OCI-LY7 (cell line): ENCODE results near the gene MAP4K2. TPM values are rescaled to one million over a fixed set of nuclear protein-coding genes. Genes with fewer than 3 reads are reported as not detected.

Experiments
- BruUV-seq: library from RNA; stranded (reverse); fragments of 400-500 nt; replicated peaks from 2 replicates; lab custom pipeline; 2021; lab: Mats Ljungman, UMichigan
- CTCF ChIA-PET: fragments of 300-600 bp; sonication (Branson Sonifier 250); formaldehyde crosslinking; loops from one replicate; lab custom pipeline; 2022; ENCODE audit warnings: antibody characterized with exemption; ENCODE audit not compliant: unreplicated experiment; lab: Charles Lee
- POLR2A ChIA-PET: fragments of 300-600 bp; sonication (Branson Sonifier 250); formaldehyde crosslinking; loops from one replicate; lab custom pipeline; 2022; ENCODE audit warnings: antibody characterized with exemption; lab: Charles Lee
- DNase-seq: peaks from one replicate; pipeline ENCODE4 v3.0.0-alpha.2; 2015; ENCODE audit warnings: low spot score
- H2AFZ ChIP-seq: fragments of 200-600 bp; sonication (generic), shearing (Covaris generic); 2 replicates; pipeline ENCODE4 v1.6.1; 2014; ENCODE audit warnings: mild to moderate bottlenecking, antibody characterized with exemption, low read length, moderate library complexity
- H3K27ac ChIP-seq: fragments of 200-600 bp; sonication (generic); 2 replicates; pipeline ENCODE4 v1.5.1; 2014; ENCODE audit warnings: mixed run types, low read depth, mild to moderate bottlenecking, moderate library complexity, low read length, inconsistent platforms; ENCODE audit not compliant: poor library complexity, severe bottlenecking
- H3K36me3 ChIP-seq: fragments of 200-600 bp; sonication (generic); 2 replicates; pipeline ENCODE4 v1.6.1; 2014; ENCODE audit warnings: mild to moderate bottlenecking, antibody characterized with exemption, low read length, moderate library complexity, mixed read lengths; ENCODE audit not compliant: insufficient read depth
- H3K4me1 ChIP-seq: fragments of 200-600 bp; sonication (generic); 2 replicates; pipeline ENCODE4 v1.5.1; 2014; ENCODE audit warnings: mild to moderate bottlenecking, low read length; ENCODE audit not compliant: insufficient read depth, poor library complexity, severe bottlenecking
- H3K4me2 ChIP-seq: fragments of 200-600 bp; sonication (generic); 2 replicates; pipeline ENCODE4 v1.6.1; 2014; ENCODE audit warnings: mild to moderate bottlenecking, low read length
- H3K4me3 ChIP-seq: fragments of 200-600 bp; sonication (generic); 2 replicates; pipeline ENCODE4 v1.5.1; 2014; ENCODE audit warnings: mild to moderate bottlenecking, low read depth, low read length; ENCODE audit not compliant: poor library complexity, severe bottlenecking
- H3K79me2 ChIP-seq: fragments of 200-600 bp; sonication (generic); 2 replicates; pipeline ENCODE4 v1.6.1; 2016; ENCODE audit warnings: low read depth, mild to moderate bottlenecking, low read length, moderate library complexity, mixed read lengths; ENCODE audit not compliant: insufficient read depth
- H3K9me2 ChIP-seq: fragments of 200-600 bp; sonication (generic); 2 replicates; pipeline ENCODE4 v1.6.1; 2016; ENCODE audit warnings: mild to moderate bottlenecking, low read length, mixed read lengths; ENCODE audit not compliant: insufficient read depth
- H3K9me3 ChIP-seq: fragments of 200-600 bp; sonication (generic); 2 replicates; pipeline ENCODE4 v1.6.1; 2014; ENCODE audit warnings: mild to moderate bottlenecking, mixed run types, low read length, mixed read lengths
- H4K20me1 ChIP-seq: fragments of 200-600 bp; sonication (generic); 2 replicates; pipeline ENCODE4 v1.6.1; 2014; ENCODE audit warnings: mild to moderate bottlenecking, antibody characterized with exemption, low read length, moderate library complexity, mixed read lengths; ENCODE audit not compliant: insufficient read depth
- CTCF ChIP-seq: fragments of 200-600 bp; sonication (generic); conservative IDR thresholded peaks from 2 replicates; pipeline ENCODE4 v1.5.1; 2014; ENCODE audit warnings: mild to moderate bottlenecking, antibody characterized with exemption, low read length, moderate library complexity, mixed read lengths
- EZH2phosphoT487 ChIP-seq: fragments of 200-600 bp; sonication (generic); IDR thresholded peaks from 2 replicates; pipeline ENCODE4 v1.6.1; 2018; ENCODE audit warnings: low read depth, borderline replicate concordance, mild to moderate bottlenecking, mixed run types, antibody characterized with exemption, low read length, moderate library complexity, mixed read lengths
- intact Hi-C: fragments of 100-400 bp; cut with micrococcal nuclease; formaldehyde crosslinking; loops from one replicate; pipeline ENCODE4 v1.10.0; 2022; ENCODE audit not compliant: unreplicated experiment
- total RNA-seq, 2 experiments: library from RNA; depleted of rRNA in 1 of 2; stranded (reverse); fragments of >200 nt in 1 of 2; shearing (Covaris generic) in 1 of 2; gene quantifications; 2 replicates each; pipeline ENCODE4 v1.2.3, GENCODE V29; 2014 to 2022

Gene MAP4K2
- total RNA-seq, 2 experiments from 2014 or later = 110 to 115 TPM

- ChIA-PET CTCF (interaction anchor here (0.6 to 0.7 kb wide), 6 partner anchors 33 to 576 kb away, joined by 3 to 8 read pairs (median 3); partner anchors contain the start of gene RASGRP2), POLR2A (interaction anchor here (0.6 to 0.7 kb wide), 2 partner anchors 116 to 308 kb away, joined by 3 read pairs; no protein-coding TSS in a partner anchor)
- Histone ChIP-seq H3K36me3 (peaks cover 73% of the 10 kb centered on the region), H3K27ac (peak overlapping the region; percentile 82), H4K20me1 (no peaks in the 10 kb centered on the region), H2AFZ (peak overlapping the region; percentile 28; the same call in 1 of the 2 replicates), H3K9me2 (no peaks in the 10 kb centered on the region), H3K4me2 (peak overlapping the region; percentile 91), H3K4me1 (peaks cover 47% of the 10 kb centered on the region), H3K9me3 (no peaks in the 10 kb centered on the region), H3K79me2 (peaks cover 18% of the 10 kb centered on the region; the same call in 1 of the 2 replicates), H3K4me3 (peak overlapping the region; percentile 78)
- BruUV-seq = no TSS peak
- TF ChIP-seq EZH2phosphoT487 (no peak), CTCF (no peak)
- peak; percentile 78 for DNase-seq
- intact Hi-C loops = loop anchor here (1.0 to 2.0 kb wide), 4 partner anchors 16 to 60 kb away; partner anchors contain the start of genes CDC42BPG and SF1
These were observed 450 bp downstream of the MAP4K2 start for GRCh38 chr11:64802370-64803157.

GRCh38 chr11:64801561-64802369 is 1.2 kb downstream of the MAP4K2 start:
- BruUV-seq = no TSS peak
- peak; percentile 37 for DNase-seq
- TF ChIP-seq CTCF (0 out of 2 replicates have a peak, but pooled peaks have one; percentile 20), EZH2phosphoT487 (no peak)
- H3K4me3 ChIP-seq = peak overlapping the region; percentile 78
- CTCF ChIA-PET = interaction anchor here (0.6 to 0.7 kb wide), 2 partner anchors 8 to 54 kb away, joined by 3 to 4 read pairs; no protein-coding TSS in a partner anchor
- H4K20me1 ChIP-seq = no peaks in the 10 kb centered on the region
- peak overlapping the region; percentile 82 for H3K27ac ChIP-seq
- H3K4me1 ChIP-seq = peaks cover 47% of the 10 kb centered on the region
- peaks cover 18% of the 10 kb centered on the region; the same call in 1 of the 2 replicates for H3K79me2 ChIP-seq
- H3K4me2 ChIP-seq = peak overlapping the region; percentile 91
- peak overlapping the region; percentile 28; the same call in 1 of the 2 replicates for H2AFZ ChIP-seq
- POLR2A ChIA-PET = interaction anchor here (0.6 to 3.0 kb wide), 3 partner anchors 8 to 117 kb away, joined by 3 to 14 read pairs (median 3); partner anchors contain the start of genes MEN1 and SF1
- H3K9me2 ChIP-seq = no peaks in the 10 kb centered on the region
- H3K36me3 ChIP-seq = peaks cover 73% of the 10 kb centered on the region
- H3K9me3 ChIP-seq = no peaks in the 10 kb centered on the region
- intact Hi-C loops = loop anchor here (1.0 to 2.0 kb wide), 4 partner anchors 15 to 59 kb away; partner anchors contain the start of genes CDC42BPG and SF1
